NT2/D1 (cell line): ENCODE measurements around the gene RHOG.

ENCODE experiments used
- SUZ12 ChIP-seq: IDR thresholded peaks from 2 replicates; pipeline ENCODE4 v1.6.1; 2011; ENCODE audit not compliant: insufficient read length, insufficient read depth; ENCODE audit errors: extremely low read depth
- YY1 ChIP-seq: IDR thresholded peaks from 2 replicates; pipeline ENCODE4 v1.6.1; 2011; ENCODE audit not compliant: insufficient read length, insufficient read depth
- ZNF274 ChIP-seq: IDR thresholded peaks from 2 replicates; pipeline ENCODE4 v1.6.1; 2011; ENCODE audit warnings: mild to moderate bottlenecking, low read depth, low read length

DNA sequence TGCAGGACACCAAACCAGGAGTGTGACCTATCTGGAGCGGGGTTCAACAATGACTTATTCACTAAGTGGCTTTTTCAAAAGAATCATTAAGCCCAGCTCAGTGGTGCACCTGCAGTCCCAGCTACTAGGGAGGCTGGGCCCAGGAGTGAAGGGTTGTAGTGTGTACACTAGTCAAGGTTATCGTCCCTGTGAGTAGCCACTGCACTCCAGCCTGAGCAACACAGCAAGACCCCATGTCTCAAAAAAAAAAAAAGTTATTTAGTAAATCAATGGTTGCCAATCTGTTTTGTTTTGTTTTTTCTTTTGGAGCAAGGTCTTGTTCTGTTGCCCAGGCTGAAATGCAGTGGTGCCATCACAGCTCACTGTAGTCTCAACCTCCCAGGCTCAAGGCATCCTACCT, 7.9 kb downstream of the RHOG start:
- TF ChIP-seq SUZ12 (no peak), ZNF274 (no peak), YY1 (no peak)
